Measurements from ENCODE around the gene CCT7.
"Not testable (repeated sequence)": the region's sequence is repeated elsewhere in the genome, so short reads cannot be mapped to it uniquely, and the experiment has no call there.

GRCh38 chr2:73262691-73263429 is 28.8 kb downstream of the CCT7 start:
- not testable (repeated sequence) for TF ChIP-seq CTCF, POLR2A (IDR thresholded peaks at IDR 0.05)

Measured in right lobe of liver (tissue), 4 donors.